K562 (cell line): ENCODE results near the gene WFDC9.

ENCODE experiments used
- COPS2 ChIP-seq: fragments of 450-650 bp; conservative IDR thresholded peaks from 2 replicates; pipeline ENCODE4 v1.6.1; 2016; ENCODE audit warnings: mild to moderate bottlenecking, moderate library complexity
- EP300 ChIP-seq: IDR thresholded peaks from 2 replicates; pipeline ENCODE4 v1.6.1; 2012; ENCODE audit warnings: low read length, improper control_type of control experiment
- SMAD4 ChIP-seq: fragments of 250-450 bp; sonication (Bioruptor Pico); conservative IDR thresholded peaks from 2 replicates; pipeline ENCODE4 v1.8.0; 2021; ENCODE audit warnings: inconsistent platforms, mild to moderate bottlenecking, moderate library complexity
- ZNF707 ChIP-seq: fragments of 250-450 bp; sonication (Bioruptor Pico); conservative IDR thresholded peaks from 2 replicates; pipeline ENCODE4 v1.8.0; 2022; ENCODE audit warnings: inconsistent platforms, mild to moderate bottlenecking, moderate library complexity

DNA sequence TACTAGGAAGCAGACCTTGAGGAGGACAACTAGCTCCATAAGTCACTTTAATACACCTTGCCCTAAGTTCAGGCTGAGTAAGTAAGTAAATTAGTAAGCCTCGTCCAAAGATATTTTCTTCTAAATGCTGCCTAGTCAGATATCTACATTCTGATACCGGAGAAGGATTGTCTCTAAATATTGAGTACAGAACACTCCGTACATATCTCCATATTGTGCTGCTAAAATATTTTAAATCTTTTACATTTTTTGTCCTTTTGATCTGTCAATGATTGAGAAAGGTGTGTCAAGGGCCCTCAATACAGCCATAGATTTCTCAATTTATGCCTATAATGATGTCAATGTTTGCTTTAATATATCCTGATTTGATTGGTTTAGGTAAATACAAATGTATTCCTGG, 55.2 kb downstream of the WFDC9 start:
- no peak for TF ChIP-seq ZNF707 (CRISPR knock-in tag)
- no peak for TF ChIP-seq EP300
- TF ChIP-seq SMAD4 (CRISPR knock-in tag): no peak
- TF ChIP-seq COPS2: no peak
